LHCN-M2 (cell line): ENCODE results near the gene DISP1. TPM values are rescaled to one million over a fixed set of nuclear protein-coding genes. Genes with fewer than 3 reads are reported as not detected.
A peak's percentile ranks its signal among the peaks of the same experiment; 100 is the strongest.
"Not testable (repeated sequence)": the region's sequence is repeated elsewhere in the genome, so short reads cannot be mapped to it uniquely, and the experiment has no call there.

ENCODE experiments used
- DNase-seq: peaks from one replicate; pipeline ENCODE4 v3.0.0-alpha.2; 2012; ENCODE audit warnings: low read depth
- total RNA-seq: library from RNA; depleted of rRNA; stranded (reverse); fragments of >200 nt; gene quantifications from 2 replicates; pipeline ENCODE4 v1.2.3, GENCODE V29; 2014

DISP1 gene
- total RNA-seq, 1 experiment from 2014 or later, result 4.0 TPM

- no peak for DNase-seq
Observed at GRCh38 chr1:222794656-222795474, 20.0 kb upstream of the DISP1 start.

DNA sequence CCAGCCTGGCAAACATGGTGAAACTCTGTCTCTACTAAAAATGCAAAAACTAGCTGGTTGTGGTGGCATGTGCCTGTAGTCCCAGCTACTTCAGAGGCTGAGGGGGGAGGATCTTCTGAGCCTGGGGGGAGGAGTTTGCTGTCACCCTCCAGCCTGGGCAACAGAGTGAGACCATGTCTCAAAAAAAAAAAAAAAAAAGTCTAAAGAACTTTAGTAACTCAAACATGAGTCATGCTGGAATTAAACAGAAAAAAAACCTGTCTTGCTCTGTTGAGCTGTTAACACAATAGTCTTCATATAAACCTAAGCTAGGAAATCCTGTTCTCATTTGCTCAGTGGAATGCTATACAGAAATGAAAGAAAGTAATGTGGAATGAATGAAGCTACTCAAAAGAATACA is 16.7 kb upstream of the DISP1 start:
- peak; percentile 31 for DNase-seq

- DNase-seq, result no peak
Observed at GRCh38 chr1:222798975-222799374, 15.9 kb upstream of the DISP1 start.

- DNase-seq, result no peak
Observed at GRCh38 chr1:222801067-222801466, 13.8 kb upstream of the DISP1 start.

GRCh38 chr1:222811671-222812070 is 3.2 kb upstream of the DISP1 start:
- no peak for DNase-seq

DNA sequence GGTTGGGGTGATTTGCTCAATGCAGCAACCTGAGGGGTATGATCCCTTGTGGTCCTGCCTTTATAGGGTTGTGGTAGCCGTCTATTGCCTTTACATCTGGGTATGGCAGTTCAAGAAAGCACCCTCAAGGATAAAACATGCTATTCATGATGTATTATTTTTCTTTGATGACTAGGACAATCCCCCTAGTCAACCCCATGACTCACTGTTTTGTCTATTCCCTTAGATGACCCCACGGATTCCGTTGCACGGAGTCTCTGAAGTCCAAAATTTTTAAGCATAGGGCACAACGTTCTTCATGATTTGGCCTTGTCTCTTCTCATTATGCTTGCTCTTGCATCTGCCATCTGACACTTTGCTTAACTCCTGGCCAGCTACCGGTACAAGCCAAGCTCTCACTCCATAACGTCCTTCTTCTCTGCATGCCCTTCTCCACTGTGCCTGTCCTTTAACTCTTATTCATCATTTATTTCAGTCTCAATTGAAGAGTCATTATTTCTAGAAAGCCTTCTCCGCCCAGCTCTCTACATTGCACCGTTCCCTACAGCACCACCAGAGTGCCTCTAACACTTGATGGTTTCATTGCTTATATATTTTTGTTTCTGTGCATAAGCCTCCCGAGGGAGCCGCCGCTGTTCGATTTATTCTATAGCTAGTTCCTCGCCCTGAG is 838 bp upstream of the DISP1 start:
- peak; percentile 41 for DNase-seq

- DNase-seq, result no peak
Observed at GRCh38 chr1:222815440-222815765, 564 bp downstream of the DISP1 start.

DNA sequence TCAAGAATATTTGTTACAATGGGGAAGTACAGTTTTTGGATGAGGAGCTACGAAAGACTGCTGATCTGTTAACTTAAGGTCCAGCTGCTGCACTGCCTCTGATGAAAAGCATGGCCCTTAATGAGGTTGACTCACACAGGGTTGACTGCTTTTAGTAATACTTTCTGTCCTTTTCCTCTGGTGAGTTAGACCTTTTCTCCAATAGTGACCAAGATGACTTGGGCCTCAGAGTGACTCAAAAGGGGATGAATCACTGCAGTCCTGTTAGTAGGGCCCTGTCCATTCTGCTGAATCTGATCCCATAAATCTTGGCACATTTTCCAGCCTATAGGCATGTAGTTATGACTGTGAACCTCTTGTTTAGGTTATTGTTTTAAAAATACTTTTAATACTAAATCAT is 2.7 kb downstream of the DISP1 start:
- peak; percentile 97 for DNase-seq

GRCh38 chr1:222818171-222818570 is 3.3 kb downstream of the DISP1 start:
- no peak for DNase-seq

- no peak for DNase-seq
Observed at GRCh38 chr1:222820171-222820712, 5.4 kb downstream of the DISP1 start.

- DNase-seq, result no peak
Observed at GRCh38 chr1:222821239-222821638, 6.4 kb downstream of the DISP1 start.

GRCh38 chr1:222823695-222824094 is 8.9 kb downstream of the DISP1 start:
- no peak for DNase-seq

DNA sequence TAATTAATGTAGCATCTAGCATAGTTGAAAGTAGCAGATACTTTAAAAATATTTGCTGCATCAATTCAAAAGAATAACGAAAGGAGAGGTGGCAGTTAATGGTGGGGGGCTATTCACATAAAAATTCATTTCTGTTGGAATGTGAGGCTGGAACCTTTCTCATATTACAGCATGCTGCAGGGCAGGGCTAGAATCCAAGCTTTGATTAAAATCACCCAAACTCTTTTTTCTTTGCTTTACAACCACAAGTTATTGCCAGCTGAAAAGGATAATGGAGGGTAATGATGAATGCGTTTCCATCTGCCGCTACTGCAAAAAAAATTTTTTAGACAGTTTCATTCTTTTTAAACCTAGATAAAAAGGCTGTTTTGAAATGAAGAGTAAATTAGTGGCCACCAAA is 9.8 kb downstream of the DISP1 start:
- DNase-seq, result no peak

DNA sequence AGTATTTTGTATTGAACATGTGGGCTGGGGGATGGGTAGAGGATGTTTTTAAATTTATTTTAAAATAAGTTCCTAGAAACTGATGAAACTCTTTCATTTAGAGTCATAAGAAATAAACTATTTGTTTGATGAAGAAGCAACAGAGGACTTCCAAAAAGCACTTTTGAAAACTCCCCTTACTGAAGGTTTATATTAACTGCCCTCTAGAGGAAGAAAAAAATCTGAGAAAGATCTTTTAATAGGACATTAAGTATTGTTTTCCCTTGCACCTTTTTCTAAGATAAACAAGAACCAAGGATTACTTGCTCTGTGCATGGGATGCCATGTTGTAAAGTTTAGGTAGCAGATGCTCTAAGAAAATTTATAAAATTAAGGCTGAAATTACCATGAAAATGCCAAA is 14.1 kb downstream of the DISP1 start:
- no peak for DNase-seq

DNA sequence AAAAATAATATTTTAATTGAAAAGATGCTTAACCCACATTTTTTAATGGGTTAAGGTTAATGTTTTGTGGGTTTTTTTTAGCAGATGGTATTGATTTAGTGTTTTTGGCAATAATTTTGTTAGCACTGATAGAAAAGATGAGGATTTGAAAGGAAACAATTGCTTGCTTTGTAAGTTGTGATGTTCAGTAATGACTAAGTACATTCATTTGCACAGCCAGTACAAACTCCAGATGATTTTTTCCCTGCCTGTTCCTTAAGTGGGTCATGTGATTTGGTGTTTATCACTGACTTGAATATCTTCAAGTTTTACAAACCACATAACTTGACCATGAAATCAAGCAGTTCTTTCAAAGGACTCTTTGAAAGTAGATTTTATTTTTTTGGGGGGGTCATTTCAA is 15.0 kb downstream of the DISP1 start:
- peak; percentile 49 for DNase-seq

- DNase-seq, result no peak
Observed at GRCh38 chr1:222833356-222833876, 18.6 kb downstream of the DISP1 start.

GRCh38 chr1:222843469-222844410 is 28.9 kb downstream of the DISP1 start:
- DNase-seq, result no peak

- no peak for DNase-seq
Observed at GRCh38 chr1:222844411-222844779, 29.6 kb downstream of the DISP1 start.

DNA sequence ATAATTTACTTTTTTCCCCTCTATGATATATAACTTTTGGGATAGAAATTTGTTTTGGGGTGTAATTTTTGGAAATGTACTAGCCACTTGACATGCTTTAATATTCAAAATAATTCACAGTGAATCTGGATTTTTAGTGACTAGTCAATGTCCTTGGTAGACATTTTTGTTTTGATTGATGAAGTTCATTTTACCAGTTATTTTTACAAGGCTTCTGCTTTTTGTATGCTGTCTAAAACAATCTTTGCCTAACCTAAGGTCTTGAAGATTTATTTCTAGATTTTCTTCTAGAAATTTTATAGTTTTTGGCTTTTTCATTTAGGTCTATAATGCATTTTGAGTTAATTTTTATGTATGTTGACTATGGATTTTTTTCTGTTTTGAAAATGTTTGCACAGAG is 30.9 kb downstream of the DISP1 start:
- no peak for DNase-seq

GRCh38 chr1:222850550-222850949 is 35.7 kb downstream of the DISP1 start:
- not testable (repeated sequence) for DNase-seq

DNA sequence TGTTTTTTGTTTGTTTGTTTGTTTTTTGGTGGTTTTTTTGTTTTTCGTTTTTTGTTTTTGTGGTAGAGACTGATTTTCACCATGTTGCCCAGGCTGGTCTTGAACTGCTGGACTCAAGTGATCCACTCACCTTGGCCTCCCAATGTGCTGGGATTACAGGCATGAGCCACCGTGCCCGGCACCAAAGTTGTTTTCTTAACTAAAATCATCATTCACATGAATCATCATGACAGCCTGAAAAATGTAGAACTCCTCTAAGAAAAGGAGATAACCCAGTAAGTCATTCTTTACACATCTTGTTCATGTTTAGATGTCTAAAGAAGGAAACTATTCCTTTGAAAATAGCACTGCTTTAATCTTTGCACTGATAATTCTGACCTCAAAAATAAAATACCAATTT is 37.5 kb downstream of the DISP1 start:
- peak; percentile 10 for DNase-seq

DNA sequence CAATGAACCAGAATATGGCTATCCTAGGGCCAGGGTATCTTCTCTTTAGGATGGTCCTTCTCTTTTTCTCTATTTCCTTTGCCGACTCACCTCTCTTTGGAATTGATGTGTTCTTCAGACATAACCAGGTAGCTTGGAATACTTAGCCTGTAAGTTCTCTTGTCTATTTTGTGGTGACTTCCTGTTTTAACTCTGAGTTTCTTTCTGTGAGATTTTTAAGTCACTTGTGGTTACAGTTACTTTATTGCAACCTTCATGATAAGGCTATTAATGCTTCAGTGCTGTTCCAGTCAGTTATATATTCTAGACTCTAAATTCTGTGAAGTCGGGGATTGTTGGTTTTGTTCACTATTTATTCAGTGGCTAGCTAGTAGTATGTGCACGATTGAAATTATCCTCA is 46.2 kb downstream of the DISP1 start:
- no peak for DNase-seq
